HG02623 (cell line): Measurements from ENCODE around the gene MYO18B.

ENCODE experiments used
- ATAC-seq: cut with Tn5 transposase; IDR thresholded peaks from one replicate; pipeline ENCODE4 v1.9.1; 2021; ENCODE audit warnings: moderate library complexity; ENCODE audit not compliant: unreplicated experiment

MYO18B gene

GRCh38 chr22:25935266-25936058, 193.5 kb downstream of the MYO18B start:
- no peak for ATAC-seq

- ATAC-seq, result no peak
Observed at GRCh38 chr22:25938151-25938550, 196.2 kb downstream of the MYO18B start.

GRCh38 chr22:25939384-25939783, 197.4 kb downstream of the MYO18B start:
- no peak for ATAC-seq

- no peak for ATAC-seq
Observed at GRCh38 chr22:25940479-25940878, 198.5 kb downstream of the MYO18B start.

GRCh38 chr22:25941365-25941960, 199.5 kb downstream of the MYO18B start:
- ATAC-seq, result no peak

DNA sequence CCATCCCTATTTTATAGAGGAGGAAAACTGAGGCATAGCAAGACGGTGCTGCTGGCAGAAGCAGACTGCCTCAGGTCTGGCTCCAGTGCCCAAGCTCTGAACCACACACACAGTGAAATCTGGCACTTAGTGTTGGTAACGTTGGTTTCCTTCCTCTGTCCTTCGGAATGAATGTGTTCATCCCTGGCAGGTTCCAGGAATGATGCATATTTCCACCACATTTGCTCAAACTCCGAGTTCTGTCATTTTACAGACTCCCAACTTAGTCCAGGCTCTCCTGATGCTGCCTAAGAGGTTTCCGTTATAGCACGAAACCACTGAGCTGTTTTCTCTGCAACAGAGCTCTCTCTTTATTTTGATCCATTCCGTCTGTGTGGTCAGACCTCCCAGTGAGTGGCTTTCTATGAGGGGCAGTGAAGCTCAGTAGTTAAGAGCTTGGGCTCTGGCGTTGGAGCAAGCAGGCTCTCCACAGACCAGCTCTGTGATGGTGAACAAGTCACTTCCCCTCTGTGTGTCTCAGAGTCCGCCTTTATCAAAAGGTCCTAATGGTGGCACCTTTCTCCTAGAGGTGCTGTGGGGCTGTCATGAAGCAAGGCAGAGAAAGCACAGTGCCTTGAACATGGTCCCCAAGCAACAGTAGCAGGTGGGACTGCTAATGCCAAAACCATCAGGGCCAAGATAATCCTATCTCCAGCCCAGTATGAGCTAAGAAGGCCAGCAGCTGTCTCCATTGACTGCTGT, 200.3 kb downstream of the MYO18B start:
- no peak for ATAC-seq

DNA sequence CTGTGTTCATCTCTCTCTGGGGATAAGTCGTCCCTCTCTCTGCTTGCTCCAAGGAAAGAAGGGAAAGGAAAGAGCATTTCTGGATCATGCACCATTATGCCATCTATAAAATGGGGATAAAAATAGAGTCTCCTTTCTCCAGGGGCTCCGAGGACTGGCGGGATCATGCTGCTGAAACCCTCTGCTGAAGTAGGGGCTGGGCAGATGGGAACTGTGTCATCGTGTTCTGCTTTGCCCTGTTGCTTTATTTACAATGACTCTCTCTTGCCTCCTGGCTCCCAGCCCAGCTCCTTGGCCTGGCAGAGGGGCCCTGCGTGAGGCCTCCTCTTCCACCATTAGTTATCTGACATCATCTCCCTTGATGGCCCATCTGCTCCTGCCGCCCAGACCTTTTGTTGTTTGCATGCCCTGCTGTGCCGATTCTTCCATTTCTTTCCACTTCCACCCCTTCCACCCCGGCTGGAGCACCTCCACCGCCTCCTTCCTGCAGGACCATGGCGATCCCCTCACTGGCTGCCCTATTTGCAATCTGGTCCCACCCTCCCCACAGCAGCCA, 200.9 kb downstream of the MYO18B start:
- ATAC-seq, result no peak

DNA sequence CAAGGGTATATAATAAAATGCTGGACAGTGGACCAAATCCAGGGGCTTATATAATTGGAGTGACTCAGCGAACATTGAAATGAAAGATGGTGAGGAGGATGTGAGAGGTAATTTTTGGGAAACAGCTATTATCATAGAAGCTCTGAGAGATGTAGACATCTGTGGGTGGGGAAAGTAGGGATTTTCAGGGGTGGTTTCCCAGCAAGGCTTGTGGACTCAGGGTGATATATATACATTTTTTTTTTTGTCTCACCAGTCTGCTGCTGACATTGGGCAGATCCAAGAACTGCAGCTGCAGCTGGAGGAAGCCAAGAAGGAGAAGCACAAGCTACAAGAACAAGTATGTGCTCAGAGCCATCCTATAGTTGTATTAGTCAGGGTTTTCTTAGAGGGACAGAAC, 208.1 kb downstream of the MYO18B start:
- ATAC-seq, result no peak

DNA sequence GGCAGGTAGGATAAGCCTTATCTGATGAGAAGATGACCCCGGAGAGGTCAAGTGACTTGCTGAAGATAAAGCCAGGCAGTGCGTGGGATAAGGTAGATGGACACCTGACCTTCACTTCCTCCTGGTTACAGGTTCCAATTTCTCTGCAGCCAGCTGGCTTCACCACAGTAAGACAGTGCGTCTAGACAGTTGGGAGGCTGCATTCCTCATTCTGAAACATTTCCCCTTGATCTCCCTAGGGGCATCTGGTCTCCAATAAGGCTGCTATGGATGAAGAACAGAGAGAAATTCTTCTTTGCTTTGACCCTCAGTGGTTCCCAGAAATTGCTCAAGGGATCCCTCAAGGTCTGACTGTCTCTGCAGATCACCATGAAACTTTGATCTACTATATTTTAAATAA, 211.3 kb downstream of the MYO18B start:
- no peak for ATAC-seq

GRCh38 chr22:25953919-25954318, 211.9 kb downstream of the MYO18B start:
- no peak for ATAC-seq

- ATAC-seq, result no peak
Observed at GRCh38 chr22:25955323-25955722, 213.3 kb downstream of the MYO18B start.

GRCh38 chr22:25956801-25957200, 214.8 kb downstream of the MYO18B start:
- ATAC-seq, result no peak

GRCh38 chr22:25959818-25960774, 218.1 kb downstream of the MYO18B start:
- ATAC-seq, result no peak

- no peak for ATAC-seq
Observed at GRCh38 chr22:25961699-25962098, 219.7 kb downstream of the MYO18B start.

- no peak for ATAC-seq
Observed at GRCh38 chr22:25962711-25963110, 220.7 kb downstream of the MYO18B start.

GRCh38 chr22:25964961-25965730, 223.2 kb downstream of the MYO18B start:
- ATAC-seq, result no peak

GRCh38 chr22:25966448-25966913, 224.5 kb downstream of the MYO18B start:
- ATAC-seq, result no peak

GRCh38 chr22:25969286-25969685, 227.3 kb downstream of the MYO18B start:
- no peak for ATAC-seq

DNA sequence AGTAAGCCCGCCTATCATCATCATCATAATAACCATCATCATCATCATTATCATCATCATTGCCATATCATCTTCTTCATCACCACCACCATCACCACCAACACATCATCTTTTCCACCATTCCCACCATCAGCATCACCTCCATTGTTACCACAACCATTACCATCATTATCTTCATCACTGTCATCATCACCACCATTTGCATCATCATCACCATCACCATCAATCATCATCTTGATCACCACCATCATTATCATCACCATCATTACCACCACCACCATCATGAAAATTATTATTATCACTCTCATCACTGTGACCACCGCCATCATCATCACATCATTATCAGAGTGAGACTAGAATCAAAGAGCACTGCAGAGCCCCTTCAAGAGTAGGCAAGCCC, 227.9 kb downstream of the MYO18B start:
- no peak for ATAC-seq
